HPDE6-E6E7 (cell line): ENCODE results near the gene TBC1D22A.
"Not testable (repeated sequence)": the region's sequence is repeated elsewhere in the genome, so short reads cannot be mapped to it uniquely, and the experiment has no call there.

Source experiments
- DNase-seq: peaks from one replicate; pipeline ENCODE4 v3.0.0; 2011; ENCODE audit warnings: missing footprints; ENCODE audit errors: extremely low spot score

Gene TBC1D22A

GRCh38 chr22:47167921-47168320 lies 405.5 kb downstream of the TBC1D22A start:
- not testable (repeated sequence) for DNase-seq

GRCh38 chr22:47168441-47168840 lies 406.0 kb downstream of the TBC1D22A start:
- DNase-seq: no peak

- DNase-seq: no peak
Measured at GRCh38 chr22:47168900-47169800, 406.7 kb downstream of the TBC1D22A start.

GRCh38 chr22:47169801-47170140 lies 407.3 kb downstream of the TBC1D22A start:
- DNase-seq: no peak

- not testable (repeated sequence) for DNase-seq
Measured at GRCh38 chr22:47170511-47171440, 408.3 kb downstream of the TBC1D22A start.

- DNase-seq: no peak
Measured at GRCh38 chr22:47171441-47172221, 409.2 kb downstream of the TBC1D22A start.

- no peak for DNase-seq
Measured at GRCh38 chr22:47172771-47173534, 410.5 kb downstream of the TBC1D22A start.

GRCh38 chr22:47173535-47174021 lies 411.1 kb downstream of the TBC1D22A start:
- no peak for DNase-seq

- DNase-seq: no peak
Measured at GRCh38 chr22:47174096-47174495, 411.6 kb downstream of the TBC1D22A start.

GRCh38 chr22:47174671-47175112 lies 412.2 kb downstream of the TBC1D22A start:
- DNase-seq: no peak

GRCh38 chr22:47175151-47176025 lies 412.9 kb downstream of the TBC1D22A start:
- DNase-seq: no peak

GRCh38 chr22:47176026-47176389 lies 413.6 kb downstream of the TBC1D22A start:
- no peak for DNase-seq

GRCh38 chr22:47176573-47177333 lies 414.3 kb downstream of the TBC1D22A start:
- no peak for DNase-seq

GRCh38 chr22:47177334-47177815 lies 414.9 kb downstream of the TBC1D22A start:
- DNase-seq: no peak

- no peak for DNase-seq
Measured at GRCh38 chr22:47178339-47178738, 415.9 kb downstream of the TBC1D22A start.

- no peak for DNase-seq
Measured at GRCh38 chr22:47180796-47181195, 418.3 kb downstream of the TBC1D22A start.

GRCh38 chr22:47187176-47187957 lies 424.9 kb downstream of the TBC1D22A start:
- no peak for DNase-seq
